ENCODE data around the gene AGAP9. TPM values are rescaled to one million over a fixed set of nuclear protein-coding genes. Genes with fewer than 3 reads are reported as not detected.

The AGAP9 gene
- total RNA-seq, 1 donor from 2014 or later = 22.8 TPM

Other genes with a start within 250 kb of the AGAP9 start
- 14.4 TPM for gene GDF10, start 223.4 kb downstream of the AGAP9 start, total RNA-seq
- not detected for gene GDF2, start 201.2 kb downstream of the AGAP9 start, total RNA-seq
- not detected for gene RBP3, start 175.3 kb downstream of the AGAP9 start, total RNA-seq
- gene ZNF488, start 139.3 kb downstream of the AGAP9 start, total RNA-seq = 0.71 TPM
- gene ANXA8, start 39.5 kb downstream of the AGAP9 start, total RNA-seq = 2.5 TPM
- not detected for gene FAM25G, start 31.9 kb downstream of the AGAP9 start, total RNA-seq
- 12.5 TPM for gene SYT15B, start 240.0 kb upstream of the AGAP9 start, total RNA-seq

Data from sciatic nerve (tissue), 1 donor.